Diencephalon (tissue), 1 donor: ENCODE results near the gene SLC35F4. TPM values are rescaled to one million over a fixed set of nuclear protein-coding genes. Genes with fewer than 3 reads are reported as not detected.

ENCODE experiments used
- total RNA-seq: library from RNA; depleted of rRNA; stranded (reverse); fragments of >200 nt; gene quantifications from one replicate; pipeline ENCODE4 v1.2.3, GENCODE V29; 2014

The SLC35F4 gene
- total RNA-seq: 7.6 TPM

GRCh38 chr14:57865403-57866198 is at the start of gene SLC35F4:
SLC35F4 (minus strand) TSS chr14:57866092.

